B cell (primary cell): ENCODE results near the gene LRRC4C. TPM values are rescaled to one million over a fixed set of nuclear protein-coding genes. Genes with fewer than 3 reads are reported as not detected.

ENCODE experiments used
- ATAC-seq: fragments of 200-7000 bp; cut with Tn5 transposase; one replicate; pipeline ENCODE4 v1.10.0; 2021; ENCODE audit warnings: low read depth, mild to moderate bottlenecking, moderate number of reproducible peaks, moderate library complexity
- CTCF ChIA-PET: fragments of 350-600 bp; sonication (Branson Sonifier 250); formaldehyde crosslinking; loops from one replicate; lab custom pipeline; 2021; ENCODE audit warnings: antibody characterized with exemption, inconsistent platforms; lab: Charles Lee
- POLR2A ChIA-PET: fragments of 350-600 bp; sonication (Branson Sonifier 250); formaldehyde crosslinking; loops from one replicate; lab custom pipeline; 2021; ENCODE audit warnings: antibody characterized with exemption; lab: Charles Lee
- DNase-seq: peaks from one replicate; pipeline ENCODE4 v3.0.0; 2013
- H2AFZ ChIP-seq: 2 replicates; pipeline ENCODE4 v1.6.1; 2012; ENCODE audit warnings: mild to moderate bottlenecking, low read depth, low read length; ENCODE audit not compliant: insufficient read depth, poor library complexity, severe bottlenecking
- H3K27ac ChIP-seq, 2 donors: 1 replicate in 1 of 2; 2 replicates in 1 of 2; pipeline ENCODE4 v1.5.1; 2012 to 2013; ENCODE audit warnings: low read length in 2 of 2, mild to moderate bottlenecking in 2 of 2, moderate library complexity in 1 of 2
- H3K27me3 ChIP-seq, 4 experiments: fragments of 200-600 bp in 1 of 4; sonication (generic) in 1 of 4; replicated peaks in 1 of 4; 1 replicate in 2 of 4; 2 replicates in 2 of 4; pipeline versions ENCODE4 v1.6.1 to v1.7.0; 2013 to 2016; ENCODE audit warnings: low read length in 3 of 4, mild to moderate bottlenecking in 2 of 4, mixed read lengths in 1 of 4, moderate library complexity in 1 of 4; ENCODE audit not compliant: insufficient read depth in 4 of 4, control insufficient read depth in 3 of 4; ENCODE audit errors: control extremely low read depth in 1 of 4
- H3K36me3 ChIP-seq, 2 experiments: replicated peaks in 1 of 2; 1 replicate in 1 of 2; 2 replicates in 1 of 2; pipeline versions ENCODE4 v1.6.1 to v1.7.1; 2013; ENCODE audit warnings: low read length in 1 of 2; ENCODE audit not compliant: insufficient read depth in 2 of 2, control insufficient read depth in 1 of 2; ENCODE audit errors: control extremely low read depth in 1 of 2, extremely low read depth in 1 of 2
- H3K4me1 ChIP-seq, 2 donors: fragments of 200-600 bp in 1 of 2; sonication (generic) in 1 of 2; 1 replicate in 1 of 2; 2 replicates in 1 of 2; pipeline versions ENCODE4 v1.5.1 to v1.6.1; 2013 to 2017; ENCODE audit warnings: low read length in 2 of 2; ENCODE audit not compliant: control insufficient read depth in 2 of 2, insufficient read depth in 2 of 2
- H3K4me2 ChIP-seq: replicated peaks from 2 replicates; pipeline ENCODE3; 2012; ENCODE audit warnings: mild to moderate bottlenecking, low read depth, low read length; ENCODE audit not compliant: poor library complexity, severe bottlenecking
- H3K4me3 ChIP-seq, 5 experiments: fragments of 200-600 bp in 1 of 5; sonication (generic) in 1 of 5; 1 replicate in 3 of 5; 2 replicates in 2 of 5; pipeline versions ENCODE4 v1.5.1 to v1.7.0; 2011 to 2016; ENCODE audit warnings: low read length in 4 of 5, mild to moderate bottlenecking in 4 of 5, low read depth in 2 of 5, control low read depth in 1 of 5, moderate library complexity in 1 of 5; ENCODE audit not compliant: insufficient read depth in 1 of 5; ENCODE audit errors: control extremely low read depth in 1 of 5, extremely low read depth in 1 of 5
- H3K79me2 ChIP-seq: fragments of 200-600 bp; sonication (generic); one replicate; pipeline ENCODE4 v1.6.0; 2016; ENCODE audit warnings: low read length; ENCODE audit not compliant: control insufficient read depth, insufficient read depth
- H3K9ac ChIP-seq: fragments of 200-600 bp; sonication (generic); 2 replicates; pipeline ENCODE4 v1.6.1; 2017; ENCODE audit warnings: mild to moderate bottlenecking, low read length, moderate library complexity
- H3K9me3 ChIP-seq, 3 donors: one replicate each; pipeline versions ENCODE4 v1.6.1 to v1.7.1; 2013; ENCODE audit warnings: low read length in 2 of 3; ENCODE audit not compliant: control insufficient read depth in 2 of 3, insufficient read depth in 1 of 3; ENCODE audit errors: control extremely low read depth in 1 of 3
- H4K20me1 ChIP-seq: 2 replicates; pipeline ENCODE4 v1.6.0; 2012; ENCODE audit warnings: mild to moderate bottlenecking, low read length; ENCODE audit not compliant: insufficient read depth, control insufficient read depth, poor library complexity, severe bottlenecking
- H3K27ac Mint-ChIP-seq: one replicate; pipeline ENCODE4 v1.8.0; 2021; ENCODE audit warnings: mixed read lengths
- H3K27me3 Mint-ChIP-seq: one replicate; pipeline ENCODE4 v1.8.0; 2021; ENCODE audit warnings: mixed read lengths
- H3K4me1 Mint-ChIP-seq: one replicate; pipeline ENCODE4 v1.8.0; 2021; ENCODE audit warnings: mixed read lengths
- H3K4me3 Mint-ChIP-seq: one replicate; pipeline ENCODE4 v1.8.0; 2021; ENCODE audit warnings: mixed read lengths
- H3K9me3 Mint-ChIP-seq: one replicate; pipeline ENCODE4 v1.8.0; 2022; ENCODE audit warnings: mixed read lengths; ENCODE audit not compliant: insufficient read depth
- CTCF ChIP-seq: fragments of 200-600 bp; IDR thresholded peaks from one replicate; pipeline ENCODE4 v1.8.0; 2022; ENCODE audit warnings: antibody characterized with exemption, mild to moderate bottlenecking
- EZH2 ChIP-seq: IDR thresholded peaks from 2 replicates; pipeline ENCODE4 v1.6.1; 2012; ENCODE audit warnings: borderline replicate concordance, low read depth, mild to moderate bottlenecking, moderate library complexity, low read length; ENCODE audit not compliant: insufficient read depth, poor library complexity, severe bottlenecking
- WGBS: methylation state at CpG from one replicate; pipeline ENCODE4 v1.1.5; 2013; ENCODE audit warnings: missing lambda C conversion rate; ENCODE audit not compliant: insufficient coverage; 5-methylcytosine and 5-hydroxymethylcytosine counted together
- intact Hi-C: fragments of 100-400 bp; cut with micrococcal nuclease; formaldehyde crosslinking; loops from one replicate; pipeline ENCODE4 v1.10.0; 2022
- polyA plus RNA-seq: library from polyadenylated mRNA; depleted of rRNA; stranded (reverse); fragments of >200 nt; gene quantifications from 2 replicates; pipeline ENCODE4 v1.2.3, GENCODE V29; 2012
- total RNA-seq, 2 donors: library from RNA; stranded (reverse); fragments of 120-200 nt in 1 of 2; gene quantifications; 1 replicate in 1 of 2; 2 replicates in 1 of 2; pipeline versions ENCODE4 v1.2.3 to v1.2.4, GENCODE V29; 2013 to 2022

Gene LRRC4C
- total and polyA plus RNA-seq, 2 donors (not counting 1 experiment from before 2014, with no cell fraction given), result 0.57 TPM; not detected in 1

GRCh38 chr11:41377709-41378394 lies 81.6 kb downstream of the LRRC4C start:
- H4K20me1 ChIP-seq, result no peaks in the 10 kb centered on the region

More at GRCh38 chr11:41377709-41378394, 81.6 kb downstream of the LRRC4C start:
- no CpG with 5 or more reads among the region's 7 CpGs for WGBS
- no peaks in the 10 kb centered on the region for H3K27me3 Mint-ChIP-seq
- H3K4me1 Mint-ChIP-seq, result peaks cover 1% of the 10 kb centered on the region
- Histone ChIP-seq H3K4me3 (no peak overlapping the region), H3K79me2 (no peaks in the 10 kb centered on the region), H3K27ac (no peak overlapping the region), H3K9ac (no peak overlapping the region), H3K4me1 (no peaks in the 10 kb centered on the region), H3K27me3 (no peaks in the 10 kb centered on the region), H3K9me3 (no peaks in the 10 kb centered on the region), H3K36me3 (no peaks in the 10 kb centered on the region), H3K4me2 (no peak overlapping the region), H2AFZ (no peak overlapping the region)
- H3K9me3 Mint-ChIP-seq, result no peaks in the 10 kb centered on the region
- ATAC-seq (no peak), DNase-seq (no peak)
- intact Hi-C loops, result no loop called here
- CTCF ChIA-PET, result no interaction called here
- POLR2A ChIA-PET, result no interaction called here
- H3K27ac Mint-ChIP-seq, result no peak overlapping the region
- H3K4me3 Mint-ChIP-seq, result no peak overlapping the region
- TF ChIP-seq CTCF, result no peak
- no peak for TF ChIP-seq EZH2
